HG03378 (cell line): ENCODE results near the gene SPATA13.
"Not testable (repeated sequence)": the region's sequence is repeated elsewhere in the genome, so short reads cannot be mapped to it uniquely, and the experiment has no call there.

Experiments
- ATAC-seq: cut with Tn5 transposase; IDR thresholded peaks from one replicate; pipeline ENCODE4 v1.9.1; 2021; ENCODE audit warnings: mild to moderate bottlenecking, moderate library complexity; ENCODE audit not compliant: unreplicated experiment

The SPATA13 gene

DNA sequence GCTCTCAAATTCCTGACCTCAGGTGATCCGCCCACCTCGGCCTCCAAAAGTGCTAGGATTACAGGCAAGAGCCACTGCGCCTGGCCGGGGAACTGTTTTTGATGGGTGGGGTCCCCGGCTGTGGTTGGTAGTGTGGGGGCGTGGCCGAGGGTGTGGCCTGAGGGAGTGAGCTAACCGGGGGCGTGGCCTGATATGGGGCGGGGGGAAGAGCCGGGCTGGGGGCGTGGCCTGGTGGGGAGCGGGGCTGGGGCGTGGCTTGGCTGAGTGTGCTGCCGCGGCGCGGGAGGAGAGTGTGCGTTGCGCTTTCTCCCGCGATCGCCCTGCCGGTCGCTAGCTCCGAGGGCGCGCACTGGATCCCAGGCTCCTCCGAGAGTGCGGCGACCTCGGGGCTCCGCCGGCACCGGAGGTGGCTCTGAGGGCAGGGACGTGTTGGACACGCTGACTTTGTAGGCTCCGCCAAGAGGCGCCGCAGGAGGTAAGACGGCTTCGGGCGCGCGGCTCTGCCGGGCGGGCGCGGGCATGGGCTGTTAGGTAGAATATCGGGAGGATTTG is at the start of gene SPATA13:
SPATA13 (plus strand) TSS at position 263 of the 552 bp plus-strand sequence. CDS start 62,210 bp downstream, outside the sequence.
- ATAC-seq: peak; percentile 56

DNA sequence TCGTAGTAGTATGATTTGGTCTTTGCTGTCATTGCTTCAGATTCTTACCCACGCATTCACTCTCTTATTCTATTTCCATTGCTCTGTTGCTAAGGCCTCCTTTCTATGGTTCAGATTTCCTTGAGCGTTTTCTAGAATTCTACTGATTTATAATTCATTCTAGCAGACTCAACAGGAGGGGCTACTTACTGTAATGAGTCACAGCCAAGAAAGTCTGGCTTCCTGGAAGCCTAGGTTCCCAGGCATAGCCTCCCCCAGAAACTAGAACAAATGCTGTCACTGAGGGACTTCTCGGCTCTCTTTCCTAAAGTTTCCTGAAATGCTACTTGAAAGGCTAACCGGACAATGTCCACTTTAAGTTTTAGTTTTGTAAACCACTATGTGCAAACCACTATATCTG is 47.7 kb upstream of the SPATA13 start:
- no peak for ATAC-seq

DNA sequence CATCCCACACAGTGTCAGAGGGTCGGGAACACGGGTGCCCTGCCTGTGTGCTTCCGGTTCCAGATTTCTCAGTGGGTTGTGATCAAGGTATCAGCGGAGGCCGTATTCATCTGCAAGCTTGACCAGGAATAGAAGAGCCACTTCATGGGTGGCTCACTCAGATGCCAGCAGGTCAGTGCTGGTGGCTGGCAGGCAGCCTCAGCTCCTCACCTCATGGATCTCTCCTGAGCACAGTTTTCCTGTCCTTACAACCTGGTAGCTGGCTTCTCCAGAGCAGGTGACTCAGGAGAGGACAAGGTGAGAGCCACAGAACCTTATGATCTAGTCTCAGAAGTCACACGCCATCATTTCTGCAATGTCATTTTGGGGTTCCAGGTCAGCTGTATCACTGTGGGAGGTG is 44.8 kb upstream of the SPATA13 start:
- no peak for ATAC-seq

DNA sequence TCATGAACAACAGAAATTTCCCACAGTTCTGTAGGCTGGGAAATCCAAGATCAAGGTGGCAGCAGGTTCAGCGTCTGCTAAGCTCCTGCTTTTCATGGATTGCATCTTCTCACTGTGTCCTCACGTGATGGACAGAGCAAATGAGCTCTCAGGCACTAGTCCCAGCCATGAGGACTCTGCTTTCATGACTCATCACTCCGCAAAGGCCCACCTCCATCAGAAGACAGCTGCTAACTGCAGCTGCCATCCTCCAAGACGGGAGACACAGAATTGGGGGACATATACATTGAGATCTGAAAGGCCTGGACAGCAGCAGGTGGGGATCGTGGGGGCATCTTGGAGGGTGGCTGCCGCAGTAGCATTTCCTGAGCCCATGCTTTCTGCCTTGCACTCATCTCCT is 44.4 kb upstream of the SPATA13 start:
- ATAC-seq: no peak

- no peak for ATAC-seq
These were observed 41.9 kb upstream of the SPATA13 start for GRCh38 chr13:24118576-24118975.

GRCh38 chr13:24119626-24120508 is 40.7 kb upstream of the SPATA13 start:
- ATAC-seq: no peak

DNA sequence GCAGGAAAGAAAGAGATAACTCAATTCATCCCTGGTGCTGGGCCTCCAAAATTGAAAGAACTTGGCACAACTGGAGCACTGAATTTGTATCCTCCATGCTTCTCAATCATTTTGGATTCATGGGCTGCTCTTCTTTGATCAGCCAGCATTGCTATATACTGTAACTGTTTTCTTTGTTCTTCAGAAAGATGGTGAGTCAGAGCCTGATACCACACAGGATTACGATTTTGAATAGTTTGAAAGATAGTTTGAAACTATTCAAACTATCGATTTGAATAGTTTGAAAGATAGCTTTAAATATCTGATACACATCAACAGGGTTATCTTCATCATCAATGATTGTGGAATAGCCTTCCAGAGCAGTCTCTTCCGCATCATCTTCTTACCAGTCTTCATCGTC is 38.5 kb upstream of the SPATA13 start:
- not testable (repeated sequence) for ATAC-seq

GRCh38 chr13:24122569-24122968 is 38.0 kb upstream of the SPATA13 start:
- ATAC-seq: no peak

DNA sequence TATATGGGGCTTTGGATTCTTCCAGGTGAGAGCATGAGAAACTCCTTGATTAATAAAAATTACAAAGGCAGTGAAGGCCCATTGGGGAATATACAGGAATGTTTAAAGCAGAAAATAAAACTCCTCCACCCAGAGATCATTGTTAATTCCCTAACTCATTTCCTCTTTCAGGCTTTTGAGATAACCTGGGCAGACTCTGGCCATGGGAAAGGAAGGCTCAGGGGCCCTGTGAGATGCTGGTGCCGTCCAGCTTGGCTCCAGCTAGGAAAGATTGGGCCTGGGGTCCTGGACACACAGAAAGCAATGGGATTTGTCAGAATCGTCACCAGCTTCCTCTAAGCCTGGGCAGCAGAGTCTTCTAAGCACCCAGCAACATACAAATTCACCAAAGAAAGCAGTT is 36.8 kb upstream of the SPATA13 start:
- ATAC-seq: no peak

GRCh38 chr13:24124789-24125476 is 35.6 kb upstream of the SPATA13 start:
- peak; percentile 90 for ATAC-seq

DNA sequence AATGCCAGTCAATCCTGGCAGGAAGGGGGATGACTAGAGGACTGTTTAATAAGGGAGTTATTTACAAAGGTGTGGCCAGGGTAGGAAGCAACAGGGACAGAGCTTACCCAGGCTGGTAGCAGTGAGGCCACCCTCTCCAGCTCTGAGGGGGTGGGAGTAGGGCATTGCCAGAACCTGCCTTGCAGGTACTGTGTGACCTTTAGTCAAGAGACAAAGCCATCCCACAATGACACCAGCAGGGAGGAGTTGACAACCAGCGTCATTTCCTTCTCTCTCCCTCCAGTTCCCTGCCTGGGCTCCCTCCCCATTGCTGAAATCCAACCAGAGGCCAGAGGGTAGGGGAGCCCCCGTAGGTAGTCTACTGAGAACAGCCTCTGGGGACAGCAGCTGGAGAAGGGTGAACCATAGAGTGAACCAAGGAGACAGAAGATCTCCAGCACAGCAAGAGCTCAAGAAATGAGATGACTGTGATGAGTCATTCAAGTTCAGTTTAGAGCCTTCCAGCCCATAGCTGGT is 33.3 kb upstream of the SPATA13 start:
- ATAC-seq: peak; percentile 67

- ATAC-seq: no peak
These were observed 32.4 kb upstream of the SPATA13 start for GRCh38 chr13:24128112-24128511.

GRCh38 chr13:24128962-24129361 is 31.6 kb upstream of the SPATA13 start:
- no peak for ATAC-seq

DNA sequence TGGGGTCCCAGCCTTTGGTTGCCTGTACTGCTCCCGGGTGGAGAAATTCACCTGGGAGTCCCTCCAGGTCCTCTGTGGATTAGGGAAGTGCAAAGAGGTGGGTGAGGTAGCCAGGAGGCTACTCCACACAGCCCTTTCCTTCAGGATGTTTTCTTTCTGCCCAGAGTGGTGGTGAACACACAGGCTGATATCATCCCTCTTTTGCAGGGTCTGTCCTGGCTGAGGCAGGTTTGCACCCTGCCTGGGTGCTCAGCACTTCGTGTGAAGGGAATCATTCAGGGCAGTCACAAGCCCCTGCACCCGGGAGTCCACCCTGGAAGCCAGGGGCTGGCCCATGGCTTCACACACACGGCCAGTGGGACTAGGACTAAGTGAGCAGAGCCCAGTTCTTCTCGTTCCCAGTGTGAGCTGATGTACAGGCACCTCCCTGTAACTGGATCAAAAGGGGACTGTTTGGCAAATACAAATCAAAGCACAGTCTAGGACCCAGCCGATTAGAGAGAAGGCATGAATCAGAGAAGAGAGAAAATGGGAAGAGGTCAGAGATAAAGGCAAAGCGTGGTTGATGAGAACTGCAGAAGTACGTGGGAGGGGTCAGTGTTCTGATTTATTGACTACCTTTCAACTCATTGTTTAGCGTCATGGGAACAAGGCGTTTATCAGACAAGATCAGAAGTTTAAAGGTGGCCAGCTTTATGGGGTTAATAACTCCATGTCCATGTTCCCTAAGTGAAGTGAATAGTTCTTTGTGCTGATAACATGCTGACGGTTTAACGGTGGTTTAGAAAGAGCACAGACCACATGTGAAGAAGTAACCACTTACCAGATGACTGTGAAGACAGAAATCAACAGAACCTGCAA is 30.4 kb upstream of the SPATA13 start:
- ATAC-seq: no peak

DNA sequence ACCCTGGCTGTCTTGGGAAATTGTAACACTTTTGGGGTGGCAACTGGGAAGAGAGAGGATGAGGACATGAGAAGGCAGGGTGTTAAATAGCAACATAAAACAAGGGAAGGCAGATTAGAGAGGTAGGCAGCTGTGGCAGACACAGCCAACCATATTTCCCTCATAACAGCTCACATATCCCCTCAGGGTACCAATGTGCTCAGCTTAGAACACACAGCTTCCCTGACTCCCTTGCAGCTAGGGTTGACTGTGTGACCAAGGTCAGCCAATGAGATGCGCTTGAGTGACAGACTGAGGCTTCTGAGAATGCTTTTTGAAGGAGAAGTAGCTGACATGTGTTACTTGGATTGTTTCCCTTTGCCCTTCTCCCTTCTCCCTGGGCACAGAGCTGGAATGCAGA is 28.8 kb upstream of the SPATA13 start:
- no peak for ATAC-seq

DNA sequence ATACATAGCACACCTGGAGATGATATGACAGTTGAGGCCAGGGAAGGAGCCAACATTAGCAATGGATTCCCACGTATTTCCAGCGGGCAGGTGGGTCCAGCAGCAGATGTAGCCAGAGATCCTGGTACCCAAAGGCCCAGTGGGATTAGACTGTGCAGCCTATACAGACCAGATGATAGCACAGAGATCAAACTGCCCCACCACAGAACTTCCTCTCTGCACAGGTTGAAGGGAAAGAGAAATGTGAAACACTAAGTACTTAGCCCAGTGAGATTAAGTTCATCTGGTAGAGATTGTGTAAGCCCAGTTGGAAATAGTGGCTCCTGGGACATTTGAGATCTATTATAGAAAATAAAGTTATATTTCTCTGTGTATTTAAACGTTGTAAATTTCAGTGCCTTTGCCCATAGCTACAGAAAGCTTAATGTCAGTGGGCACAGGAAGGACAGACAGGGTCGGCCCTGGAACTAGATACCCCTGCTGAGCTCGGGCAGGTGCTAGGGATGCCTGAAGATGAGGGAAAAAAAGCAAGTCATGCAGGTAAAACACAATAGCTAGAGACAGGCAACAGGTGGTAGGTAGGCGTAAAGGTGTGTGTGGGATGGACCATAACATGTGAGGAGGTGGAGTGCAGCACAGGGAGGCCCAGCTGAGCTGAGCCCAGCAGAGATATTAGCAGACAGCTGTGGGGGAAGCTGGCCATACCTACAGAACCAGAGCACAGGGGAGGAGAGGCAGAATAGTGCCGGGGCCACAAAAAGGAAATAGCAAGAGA is 27.3 kb upstream of the SPATA13 start:
- no peak for ATAC-seq

DNA sequence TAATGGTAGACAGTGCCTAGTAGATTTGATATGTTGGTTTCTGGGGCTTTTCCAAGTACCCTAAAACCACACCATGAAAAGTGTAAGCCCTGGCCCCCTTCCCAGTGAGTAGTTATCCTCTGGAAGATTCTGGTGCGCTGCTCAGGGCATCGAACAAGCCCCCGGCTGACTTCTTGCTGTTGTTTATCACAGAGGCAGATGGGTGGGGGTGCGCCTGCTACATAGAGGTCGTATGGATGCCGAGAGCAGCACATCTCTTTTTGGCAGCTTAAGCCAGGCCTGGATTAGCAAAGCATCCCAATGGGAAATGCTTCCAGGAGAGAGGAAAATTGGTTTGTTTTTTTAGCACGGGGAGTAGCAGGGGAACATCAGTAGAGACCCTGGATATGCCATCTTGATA is 26.3 kb upstream of the SPATA13 start:
- no peak for ATAC-seq

DNA sequence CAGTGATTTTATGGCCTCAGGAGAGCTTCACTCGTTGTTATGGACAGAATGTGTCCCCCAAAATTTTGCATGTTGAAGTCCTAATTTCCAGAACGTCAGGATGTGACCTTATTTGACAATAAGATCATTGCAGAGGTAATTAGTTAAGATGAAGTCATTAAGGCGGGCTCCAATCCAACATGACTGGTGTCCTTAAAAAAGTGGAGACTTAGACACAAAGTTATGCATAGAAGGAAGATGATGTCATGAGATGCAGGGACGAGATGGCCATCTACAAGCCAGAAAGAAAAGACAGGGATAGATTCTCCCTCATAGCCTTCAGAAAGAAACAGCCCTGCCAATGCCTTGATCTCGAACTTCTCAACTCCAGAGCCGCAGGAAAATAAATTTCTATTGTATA is 25.8 kb upstream of the SPATA13 start:
- no peak for ATAC-seq

DNA sequence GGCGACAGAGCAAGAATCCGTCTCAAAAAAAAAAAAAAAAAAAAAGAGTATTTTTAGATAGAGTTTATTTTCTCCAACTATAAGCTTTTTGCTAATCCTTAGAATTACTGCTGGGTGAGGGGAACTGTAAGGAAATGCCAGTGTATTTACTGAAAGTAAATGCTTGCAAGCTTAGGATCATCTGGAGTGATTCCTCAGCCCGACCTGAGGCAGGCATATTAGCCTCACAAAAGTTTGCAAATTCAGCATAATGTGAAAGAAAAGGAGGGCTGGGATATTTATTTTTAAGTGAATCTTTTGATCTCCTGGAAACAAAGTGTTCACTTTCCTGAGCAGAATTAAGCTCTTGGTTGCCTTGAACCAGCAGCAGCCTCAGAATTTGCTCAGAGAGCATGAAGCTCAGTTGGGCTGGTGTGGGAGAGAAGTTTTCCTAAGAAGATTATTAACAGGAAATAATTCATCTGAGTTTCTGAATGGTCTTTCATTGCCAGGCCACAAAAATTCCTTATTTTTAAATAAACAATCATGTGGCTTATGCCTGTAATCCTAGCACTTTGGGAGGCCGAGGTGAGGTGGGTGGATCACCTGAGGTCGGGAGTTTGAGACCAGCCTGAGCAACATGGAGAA is 24.7 kb upstream of the SPATA13 start:
- no peak for ATAC-seq

DNA sequence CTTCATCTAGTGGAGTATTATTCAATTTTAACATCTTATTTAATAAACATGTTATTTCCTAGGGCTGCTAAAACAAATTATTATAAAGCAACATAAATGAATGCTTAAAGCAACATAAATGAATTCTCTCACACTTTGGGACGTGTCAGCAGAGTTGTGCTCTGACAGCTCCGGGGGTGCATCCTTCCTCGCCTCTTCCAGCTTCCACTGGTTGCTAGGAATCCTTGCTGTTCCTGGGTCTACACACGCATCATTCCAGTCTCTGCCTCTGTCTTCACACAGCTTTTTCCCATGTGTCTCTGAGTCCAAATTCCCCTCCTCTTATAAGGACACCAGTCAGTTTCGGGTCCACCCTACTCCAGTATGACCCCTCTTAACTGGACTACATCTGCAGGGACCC is 21.6 kb upstream of the SPATA13 start:
- ATAC-seq: no peak
